Cardiac fibroblast (primary cell): Measurements from ENCODE around the gene MN1.

ENCODE experiments used
- DNase-seq, 2 donors: peaks; one replicate each; pipeline versions ENCODE4 v3.0.0 to v3.0.0-alpha.2; 2010; ENCODE audit warnings: low read depth in 2 of 2
- H3K4me3 ChIP-seq, 2 donors: replicated peaks in 1 of 2; 1 replicate in 1 of 2; 2 replicates in 1 of 2; pipeline ENCODE4 v1.5.1; 2011; ENCODE audit warnings: low read depth in 2 of 2, low read length in 2 of 2, mild to moderate bottlenecking in 2 of 2, moderate library complexity in 1 of 2
- TF ChIP-seq, protein P1 (sequence below): IDR thresholded peaks from one replicate; pipeline ENCODE4 v1.5.1; 2011; ENCODE audit warnings: low read depth, mild to moderate bottlenecking, low read length, inconsistent platforms

The MN1 gene

DNA sequence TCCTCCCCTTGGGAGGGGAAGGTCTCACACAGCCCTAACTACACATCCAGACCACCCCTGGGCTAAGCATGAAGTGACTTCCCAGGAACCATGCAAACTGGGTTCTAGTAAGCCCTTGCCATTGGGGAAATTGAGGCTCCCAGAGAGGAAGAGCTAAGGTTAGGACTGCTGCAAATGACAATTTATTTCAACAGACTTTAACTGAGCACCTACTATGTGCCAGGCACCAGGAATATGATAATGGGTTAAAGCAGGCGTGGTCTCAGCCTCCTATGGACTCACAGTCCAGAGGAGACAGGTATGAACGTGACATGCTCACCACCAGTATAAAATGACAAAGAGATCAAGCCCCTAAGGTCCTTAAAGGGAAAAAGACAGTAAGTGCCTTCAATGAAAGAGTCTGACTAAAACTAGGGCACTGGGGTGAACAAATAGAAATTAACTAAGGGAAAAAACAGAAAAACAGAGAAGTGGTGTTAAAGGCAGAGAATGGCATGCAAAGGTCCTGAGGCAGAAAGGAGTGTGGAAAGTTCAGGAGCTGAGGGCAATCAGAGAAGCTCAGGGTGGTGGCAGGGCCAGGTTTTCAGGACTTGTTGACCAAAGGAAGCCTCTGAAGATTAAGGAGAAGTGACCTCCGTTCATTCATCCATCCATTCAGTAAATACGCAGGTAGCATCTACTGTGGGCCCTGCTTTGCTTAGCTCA is 14.4 kb upstream of the MN1 start:
- TF ChIP-seq, protein P1, sequence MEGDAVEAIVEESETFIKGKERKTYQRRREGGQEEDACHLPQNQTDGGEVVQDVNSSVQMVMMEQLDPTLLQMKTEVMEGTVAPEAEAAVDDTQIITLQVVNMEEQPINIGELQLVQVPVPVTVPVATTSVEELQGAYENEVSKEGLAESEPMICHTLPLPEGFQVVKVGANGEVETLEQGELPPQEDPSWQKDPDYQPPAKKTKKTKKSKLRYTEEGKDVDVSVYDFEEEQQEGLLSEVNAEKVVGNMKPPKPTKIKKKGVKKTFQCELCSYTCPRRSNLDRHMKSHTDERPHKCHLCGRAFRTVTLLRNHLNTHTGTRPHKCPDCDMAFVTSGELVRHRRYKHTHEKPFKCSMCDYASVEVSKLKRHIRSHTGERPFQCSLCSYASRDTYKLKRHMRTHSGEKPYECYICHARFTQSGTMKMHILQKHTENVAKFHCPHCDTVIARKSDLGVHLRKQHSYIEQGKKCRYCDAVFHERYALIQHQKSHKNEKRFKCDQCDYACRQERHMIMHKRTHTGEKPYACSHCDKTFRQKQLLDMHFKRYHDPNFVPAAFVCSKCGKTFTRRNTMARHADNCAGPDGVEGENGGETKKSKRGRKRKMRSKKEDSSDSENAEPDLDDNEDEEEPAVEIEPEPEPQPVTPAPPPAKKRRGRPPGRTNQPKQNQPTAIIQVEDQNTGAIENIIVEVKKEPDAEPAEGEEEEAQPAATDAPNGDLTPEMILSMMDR = no peak
- DNase-seq = no peak
- H3K4me3 ChIP-seq = no peak overlapping the region

DNA sequence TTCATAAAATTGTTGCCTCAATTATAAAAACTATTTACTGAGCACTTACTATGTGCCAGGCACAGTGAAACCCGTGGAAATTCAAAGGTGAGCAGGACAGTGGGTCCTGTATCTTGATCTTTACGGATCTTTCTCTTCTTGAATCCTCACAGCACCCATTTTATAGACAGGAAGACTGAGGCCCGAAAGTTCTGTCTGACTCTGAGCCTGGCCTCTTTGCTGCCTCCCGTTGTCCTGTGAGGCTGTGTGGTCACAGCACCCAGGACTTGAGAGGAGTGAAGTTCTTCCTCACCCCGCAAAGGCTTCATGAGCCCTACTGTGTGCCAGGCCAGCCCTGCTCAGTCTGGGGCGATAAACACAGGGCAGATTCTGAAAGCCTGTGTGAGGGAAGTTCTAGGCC is 13.4 kb upstream of the MN1 start:
- TF ChIP-seq, protein P1 = no peak
- no peak overlapping the region for H3K4me3 ChIP-seq
- DNase-seq = no peak

DNA sequence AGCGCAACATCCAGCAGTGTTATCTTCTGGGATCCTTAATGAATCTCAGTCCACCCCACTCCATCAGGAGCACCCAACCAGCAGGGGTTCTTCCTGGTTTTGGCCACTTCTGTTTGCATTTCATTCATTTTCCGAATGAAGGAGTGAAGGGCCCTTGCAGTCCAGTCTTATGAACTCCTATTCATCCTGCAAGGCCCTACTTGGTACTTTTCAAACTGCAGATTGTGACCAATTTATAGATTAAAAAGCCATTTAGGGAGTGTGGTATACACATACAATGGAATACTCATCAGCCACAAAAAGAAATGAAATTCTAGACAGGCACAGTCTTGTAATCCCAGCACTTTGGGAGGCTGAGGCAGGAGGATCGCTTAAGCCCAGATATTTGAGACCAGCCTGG is 10.2 kb upstream of the MN1 start:
- TF ChIP-seq, protein P1 = no peak
- no peak for DNase-seq

DNA sequence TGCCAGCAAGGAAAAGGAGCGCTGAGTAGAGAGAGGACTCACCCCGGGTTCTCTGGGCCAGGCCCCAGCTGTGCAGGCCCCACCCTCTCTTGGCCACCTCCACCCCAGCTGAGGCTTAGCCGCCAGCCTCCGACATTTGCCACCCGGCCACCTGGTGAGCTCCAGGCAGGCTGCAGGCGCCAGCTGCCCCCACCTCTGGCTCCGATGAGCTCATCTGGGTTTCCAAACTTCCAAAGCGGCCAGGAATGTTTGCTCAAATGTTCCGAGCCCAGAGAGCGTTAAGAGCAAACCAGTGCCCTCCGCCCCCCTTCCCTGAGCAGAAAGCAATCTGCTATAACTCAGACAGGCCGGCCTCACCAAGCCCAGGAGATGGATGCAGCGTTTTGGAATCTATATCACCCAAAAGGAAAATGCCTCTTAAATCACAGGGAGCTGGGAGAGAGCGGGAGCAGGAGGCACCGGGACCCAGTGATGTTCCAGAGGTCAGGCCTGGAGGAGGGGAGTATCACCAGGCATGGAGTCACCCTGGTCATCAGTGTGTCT is 9.1 kb upstream of the MN1 start:
- H3K4me3 ChIP-seq = no peak overlapping the region
- TF ChIP-seq, protein P1 = no peak
- DNase-seq = peak; percentile 39 to 68

More for the DNA sequence above, 10.2 kb upstream of the MN1 start:
- no peak overlapping the region for H3K4me3 ChIP-seq

DNA sequence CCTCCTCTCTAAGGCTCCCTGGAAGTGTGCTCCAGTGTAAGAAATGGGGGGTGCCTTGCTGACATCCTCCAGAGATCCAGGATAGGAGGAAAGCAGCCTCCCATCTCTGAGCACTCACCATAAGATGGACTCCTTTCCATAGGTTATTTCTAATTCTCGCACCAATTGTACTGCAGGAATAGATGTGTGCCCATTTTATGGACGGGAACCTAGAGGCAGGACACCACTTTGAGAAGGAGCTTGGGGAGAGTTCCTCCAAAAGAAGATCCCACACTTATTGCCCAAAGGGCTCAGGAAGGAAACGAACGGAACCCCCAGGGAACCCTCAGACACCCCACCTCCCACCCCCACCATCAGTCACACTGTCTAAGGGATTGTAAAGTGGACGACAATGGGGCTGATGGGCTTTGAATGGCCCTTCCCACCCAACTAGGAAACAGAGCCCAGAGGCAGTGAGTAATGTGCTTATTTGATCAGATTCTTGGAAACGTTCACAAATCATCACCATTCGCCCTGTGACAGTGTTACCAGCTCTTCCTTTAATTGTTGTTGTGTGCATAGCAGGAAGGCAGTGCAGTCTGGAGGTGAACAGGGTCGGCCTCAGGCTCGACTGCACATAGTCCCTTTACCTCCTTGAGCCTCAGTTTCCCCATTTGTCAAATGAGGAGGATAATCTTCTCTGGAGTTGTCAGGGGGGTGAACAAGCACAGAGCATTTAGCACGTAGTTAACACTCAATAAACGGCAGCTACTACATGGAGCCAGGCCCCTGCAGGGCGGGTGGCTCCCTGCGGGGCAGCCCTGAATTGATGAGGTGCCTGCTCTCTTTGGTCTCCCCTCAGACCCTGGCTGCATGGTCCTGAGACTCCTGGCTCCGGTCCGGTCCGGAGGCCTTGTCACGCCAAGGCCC is 8.4 kb upstream of the MN1 start:
- TF ChIP-seq, protein P1 = no peak
- H3K4me3 ChIP-seq = no peak overlapping the region
- DNase-seq = peak in 1 of 2 donors; percentile 42

DNA sequence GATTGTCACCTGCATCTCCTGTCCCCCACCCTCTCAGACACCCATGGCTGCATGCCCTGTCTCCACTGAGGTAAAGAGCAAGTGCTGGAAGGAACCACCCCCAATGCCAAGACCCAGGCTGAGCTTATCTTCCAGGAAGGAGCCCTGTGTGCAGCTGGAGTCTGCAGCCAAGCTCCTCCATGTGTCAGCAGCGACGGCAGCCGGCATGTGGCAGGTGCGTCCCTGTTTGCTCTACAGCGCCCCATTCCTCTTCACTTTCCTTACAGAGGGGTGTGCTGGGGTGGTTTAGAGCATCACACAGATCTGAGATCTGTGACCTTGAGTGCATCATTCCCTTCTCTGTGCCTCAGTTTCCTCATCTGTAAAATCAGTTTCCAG is 7.7 kb upstream of the MN1 start:
- no peak for DNase-seq
- no peak overlapping the region for H3K4me3 ChIP-seq
- TF ChIP-seq, protein P1 = no peak
